ENCODE results near the gene CDH19.
"Not testable (repeated sequence)": the region's sequence is repeated elsewhere in the genome, so short reads cannot be mapped to it uniquely, and the experiment has no call there.

The CDH19 gene

DNA sequence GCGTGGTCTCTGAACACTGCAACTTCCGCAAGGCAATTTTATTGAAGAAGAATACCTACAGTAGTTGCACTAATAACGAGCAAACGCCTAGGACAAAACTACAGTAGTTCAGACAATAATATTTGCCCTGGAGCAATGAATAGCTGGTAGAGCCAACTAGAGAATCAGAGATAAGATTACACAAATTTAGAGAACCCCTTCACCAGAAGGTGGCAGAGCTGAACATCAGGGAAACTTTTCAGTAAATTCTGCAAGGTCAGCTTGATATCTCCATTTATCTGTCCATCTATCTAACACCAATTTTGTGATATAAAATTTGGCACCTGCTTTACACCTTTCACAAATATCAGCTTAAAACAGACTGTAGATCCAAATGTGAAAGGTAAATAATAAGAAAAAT lies 43.8 kb downstream of the CDH19 start:
- DNase-seq = no peak

DNA sequence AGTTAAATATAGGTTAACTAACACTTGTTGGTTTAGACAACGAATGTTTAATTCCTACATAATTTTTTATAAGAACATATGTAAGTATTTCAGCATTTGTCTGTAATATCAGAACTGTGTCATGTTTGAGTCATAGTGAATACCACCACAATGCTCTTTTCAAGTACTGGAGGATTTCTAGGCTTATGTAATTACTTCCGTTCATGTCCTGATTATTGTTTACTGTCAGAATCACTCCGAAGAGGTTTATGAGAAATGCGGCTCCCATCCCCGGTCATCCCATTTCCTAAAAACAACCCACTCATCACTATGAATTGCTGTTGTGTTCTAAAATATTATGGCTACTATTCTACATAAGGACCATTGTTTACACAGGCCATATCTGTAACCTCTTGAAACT lies 45.1 kb downstream of the CDH19 start:
- no peak for DNase-seq

DNA sequence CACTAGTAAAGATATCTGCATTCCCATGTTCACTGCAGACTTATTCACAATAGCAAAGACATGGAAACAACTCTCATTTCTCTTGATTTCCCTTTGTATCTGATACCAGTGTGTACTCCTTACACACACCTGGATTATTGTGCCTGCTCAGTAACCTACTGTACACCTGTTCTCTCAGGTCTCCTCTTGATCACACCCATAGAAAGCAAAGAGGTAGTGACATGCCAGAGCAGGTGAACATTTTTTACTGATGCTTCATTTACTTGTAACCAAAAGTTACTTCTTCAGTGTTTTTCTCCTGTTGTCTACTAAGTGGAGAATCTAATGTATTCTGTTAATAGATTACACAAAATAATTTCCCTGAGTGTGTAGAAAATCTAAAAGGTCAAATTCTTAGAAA lies 46.8 kb downstream of the CDH19 start:
- no peak for DNase-seq

DNA sequence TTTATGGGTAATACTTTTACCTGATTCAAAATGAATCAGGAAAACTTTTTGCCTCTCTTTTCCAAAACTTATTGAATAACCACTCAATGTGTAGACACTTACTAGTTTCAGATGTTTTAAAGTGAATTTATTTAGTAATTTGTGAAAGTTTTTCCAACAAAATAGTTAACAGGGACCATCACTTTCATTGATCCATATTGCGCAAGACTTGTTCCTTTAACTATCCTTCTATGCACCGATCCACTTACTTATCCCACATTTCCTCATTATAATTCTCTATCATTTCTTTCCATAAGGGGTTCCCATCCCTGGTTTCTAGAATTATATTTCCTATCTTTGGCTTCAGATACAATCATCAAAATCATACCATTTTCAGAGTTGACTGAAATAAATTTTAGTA lies 48.3 kb downstream of the CDH19 start:
- no peak for DNase-seq

DNA sequence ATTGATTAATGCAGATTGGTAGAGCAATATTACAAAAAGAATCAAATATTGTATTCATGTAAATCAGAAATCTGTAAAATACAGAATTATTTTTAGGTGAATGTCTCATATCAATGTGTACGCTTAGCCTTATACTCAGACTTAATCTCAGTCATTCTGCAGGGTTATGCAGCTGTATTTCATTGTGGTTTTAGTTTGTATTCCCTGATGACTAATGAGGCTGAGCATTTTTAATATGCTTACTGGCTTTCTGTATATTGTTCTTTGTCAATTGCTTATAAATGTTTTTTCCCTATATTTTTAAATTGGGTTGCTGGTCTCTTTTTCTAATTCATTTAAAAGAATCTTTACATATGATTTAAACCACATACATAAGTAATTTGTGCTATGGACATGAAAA lies 50.1 kb downstream of the CDH19 start:
- DNase-seq = no peak

DNA sequence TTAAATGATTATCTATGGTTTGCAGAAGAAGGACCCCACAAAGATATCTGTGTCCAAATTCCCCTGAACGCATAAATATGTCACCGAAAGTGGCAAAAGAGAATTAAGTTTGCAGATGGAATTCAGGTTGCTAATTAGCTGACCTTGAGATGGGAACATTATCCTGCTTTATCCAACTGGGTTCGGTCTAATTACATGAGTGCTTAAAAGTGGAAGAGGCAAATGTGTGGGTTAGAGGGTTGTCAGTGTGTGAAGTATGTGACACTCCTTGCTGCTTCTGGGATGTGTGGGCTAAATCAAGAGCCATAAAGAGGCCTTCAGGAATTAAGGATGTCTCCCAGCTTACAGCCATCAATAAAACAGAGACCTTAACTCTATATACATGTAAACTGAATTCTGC lies 53.5 kb downstream of the CDH19 start:
- no peak for DNase-seq

DNA sequence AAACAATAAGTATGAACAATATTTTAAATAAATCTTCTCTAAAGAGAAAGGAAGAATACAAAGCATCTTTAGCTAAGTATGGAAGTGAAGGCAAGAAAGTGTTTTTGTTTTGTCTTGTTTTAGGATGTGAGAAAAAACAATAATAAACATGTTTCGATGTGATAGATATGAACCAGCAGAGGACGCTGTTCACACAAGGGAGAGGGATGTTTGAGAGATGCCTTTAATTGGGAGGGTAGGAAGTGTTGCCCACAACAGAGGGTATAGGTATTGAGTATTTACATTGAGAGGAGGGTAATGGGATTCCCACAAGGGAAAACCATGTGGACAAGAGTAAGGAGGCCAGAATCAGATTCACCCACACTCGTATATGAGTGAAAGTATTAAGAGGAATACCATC lies 55.1 kb downstream of the CDH19 start:
- DNase-seq = no peak

DNA sequence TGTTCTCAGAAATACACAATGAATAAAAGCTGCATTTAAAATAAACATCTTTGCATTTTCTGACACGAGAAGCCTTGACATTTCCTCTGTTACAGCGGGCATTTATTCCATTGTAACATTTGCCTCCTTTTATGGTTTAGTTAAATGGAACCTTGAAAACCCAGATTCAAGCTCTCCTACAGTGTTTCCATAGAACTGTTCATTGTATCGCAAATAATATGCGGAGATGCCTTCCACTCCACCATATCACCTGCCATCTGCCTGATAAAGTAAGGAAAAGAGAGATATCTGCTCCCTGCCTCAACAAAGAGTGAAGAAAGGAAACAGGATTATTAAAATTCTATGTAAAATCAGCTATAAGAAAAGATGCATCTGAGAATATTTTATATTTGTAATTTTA lies 69.8 kb downstream of the CDH19 start:
- DNase-seq = no peak

DNA sequence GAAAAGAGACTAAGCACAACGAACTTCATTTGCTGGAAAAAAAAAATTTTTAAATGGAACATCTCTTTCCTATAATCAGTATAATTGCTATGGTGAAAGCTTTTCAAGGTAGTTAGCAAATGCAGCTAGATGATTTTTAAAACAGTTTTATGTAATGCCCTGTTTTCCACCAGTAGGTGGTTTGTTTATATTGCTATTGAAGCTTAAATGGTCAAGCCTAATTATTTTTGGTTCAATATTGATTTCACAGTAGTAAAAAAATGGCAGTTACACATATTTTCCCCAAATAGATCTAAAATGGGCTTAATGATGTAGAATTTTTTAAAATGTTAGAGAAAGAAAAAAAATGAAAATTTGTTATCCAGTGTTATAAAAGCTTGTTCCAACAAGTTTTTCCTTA lies 70.2 kb downstream of the CDH19 start:
- no peak for DNase-seq

DNA sequence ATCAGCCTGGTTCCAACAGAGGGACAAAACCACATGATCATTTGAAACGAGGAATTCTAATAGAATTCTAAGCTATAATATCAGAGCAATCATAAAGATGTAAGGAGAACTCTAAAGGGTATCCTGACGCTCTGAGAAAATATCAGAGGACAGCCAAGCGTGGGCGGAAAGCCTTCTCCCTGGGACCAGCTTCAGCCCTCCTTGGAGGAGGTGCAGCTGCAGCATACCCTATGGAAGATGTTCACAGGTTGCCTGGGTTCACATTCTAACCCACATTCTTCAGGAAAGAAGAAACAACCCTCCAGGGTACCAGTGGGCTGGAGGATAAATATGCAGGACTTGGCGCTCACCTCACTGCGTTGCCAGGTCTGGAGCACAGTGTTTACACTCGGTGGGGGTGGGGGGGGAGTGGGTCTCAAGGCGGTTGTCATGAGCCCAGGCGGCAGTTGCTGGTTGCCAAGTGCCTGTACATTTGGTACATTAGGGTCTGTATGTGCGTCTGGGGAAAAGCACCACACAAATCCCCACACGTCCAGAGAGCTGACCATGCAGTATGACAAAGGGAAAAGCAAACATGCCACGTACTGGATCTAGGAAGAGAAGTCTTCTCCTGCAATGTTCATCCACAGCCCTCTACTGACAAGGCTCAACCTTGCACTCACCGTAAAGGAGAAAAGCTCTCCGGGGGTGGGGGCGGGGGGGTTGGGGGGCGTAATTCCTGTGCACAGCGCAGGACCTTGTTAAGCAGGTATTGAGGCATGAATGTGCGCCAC lies 80.5 kb downstream of the CDH19 start:
- no peak for DNase-seq

DNA sequence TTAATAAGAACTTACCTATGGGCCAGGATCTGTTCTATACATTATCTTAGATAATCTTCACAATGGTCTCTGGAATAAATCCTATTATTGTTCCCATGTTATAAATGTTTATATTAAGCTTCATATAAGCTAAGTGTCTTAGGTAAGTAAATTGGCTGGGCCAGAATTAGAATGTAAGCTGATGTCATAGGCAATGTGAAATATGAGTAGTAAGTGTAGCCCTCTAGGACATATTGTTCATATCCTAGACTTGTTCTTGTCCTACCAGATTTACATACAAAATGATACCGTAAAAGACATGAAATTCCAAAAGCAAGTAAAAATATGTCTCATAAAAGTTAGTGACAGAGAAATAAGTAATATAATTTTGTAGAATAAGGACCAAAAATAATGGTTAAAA lies 89.9 kb downstream of the CDH19 start:
- DNase-seq = no peak

DNA sequence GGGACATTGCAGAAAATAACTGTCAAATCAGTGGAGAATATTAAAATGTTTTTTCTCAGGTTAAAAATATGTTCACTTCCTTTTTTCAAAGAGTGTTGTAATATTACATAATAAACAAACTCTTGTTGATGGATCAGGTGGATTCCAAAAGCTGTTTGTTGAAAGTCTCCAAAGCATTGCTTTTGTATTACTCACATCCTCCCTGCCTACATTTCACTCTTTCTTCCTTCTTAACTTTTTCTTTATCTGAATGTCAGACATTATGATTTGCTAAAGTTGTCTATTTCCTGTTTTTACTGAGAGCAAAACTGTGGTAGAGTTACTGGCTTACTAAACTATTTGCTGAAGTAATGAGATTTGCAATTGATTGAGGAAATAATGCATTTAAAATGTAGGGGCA lies 92.1 kb downstream of the CDH19 start:
- no peak for DNase-seq

DNA sequence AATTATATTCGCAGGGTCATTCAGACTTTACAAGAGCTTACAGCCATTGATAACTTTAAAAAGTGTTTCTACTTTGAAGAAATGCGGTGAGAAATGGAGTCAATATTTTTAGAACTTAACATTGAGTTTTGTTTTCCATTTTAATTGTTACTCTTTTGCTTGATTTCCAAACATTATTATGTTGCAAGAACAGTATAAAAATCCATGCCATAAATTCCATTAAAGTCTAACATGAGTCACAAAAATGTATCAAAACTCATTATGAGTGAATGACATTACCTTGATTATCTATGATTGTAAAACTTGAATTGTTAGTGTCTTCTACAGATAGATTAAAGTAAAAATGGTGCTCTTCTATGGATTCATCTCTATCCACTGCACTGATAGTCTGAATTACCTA lies 92.6 kb downstream of the CDH19 start:
- no peak for DNase-seq

DNA sequence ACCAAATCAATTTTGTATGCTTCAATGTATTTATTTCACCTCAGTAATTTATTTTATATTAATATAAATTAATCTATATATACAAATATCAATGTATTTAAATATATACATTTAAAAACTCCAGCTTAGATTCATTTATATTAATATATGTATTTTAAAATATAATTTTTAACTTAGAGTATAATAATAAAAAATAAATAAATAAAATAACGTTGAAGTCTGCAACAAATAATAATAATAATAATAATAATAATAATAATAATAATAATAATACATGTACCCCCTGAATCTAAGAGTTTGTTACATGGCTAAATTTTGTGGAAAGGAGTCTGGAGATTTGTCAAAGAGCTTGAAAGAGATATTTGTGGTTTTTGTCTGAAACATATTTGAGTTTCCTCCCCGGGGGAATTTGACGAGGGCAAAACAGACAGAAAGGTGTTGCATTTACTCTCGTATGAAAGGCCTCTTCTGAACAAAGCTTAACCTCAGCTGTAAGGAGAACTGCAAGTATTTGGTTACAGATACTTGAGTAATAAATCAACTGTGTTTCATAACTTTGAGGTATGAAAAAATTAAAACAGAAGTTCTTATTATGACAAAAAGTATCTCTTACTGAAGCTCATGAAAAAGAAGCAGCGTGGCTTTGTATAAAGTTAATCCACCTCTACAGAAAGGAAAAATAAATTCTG lies 93.4 kb downstream of the CDH19 start:
- DNase-seq = no peak

DNA sequence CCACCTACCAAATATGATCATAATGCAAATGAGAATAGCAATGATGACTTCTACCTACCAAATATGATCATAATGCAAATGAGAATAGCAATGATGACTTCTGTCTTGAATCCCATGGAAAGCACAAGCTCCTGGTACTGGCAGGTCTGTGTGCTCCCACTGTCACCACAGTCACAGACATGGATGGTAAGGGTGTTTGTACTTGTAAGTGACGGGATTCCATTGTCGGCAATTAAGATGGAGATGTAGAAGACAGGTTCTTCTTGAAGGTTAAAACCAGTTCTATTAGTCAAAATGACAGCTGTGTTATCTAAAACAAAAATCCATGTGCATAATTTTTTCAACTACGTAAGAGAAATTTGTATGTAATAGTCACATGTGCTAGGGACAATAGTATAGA lies 95.0 kb downstream of the CDH19 start:
- no peak for DNase-seq

DNA sequence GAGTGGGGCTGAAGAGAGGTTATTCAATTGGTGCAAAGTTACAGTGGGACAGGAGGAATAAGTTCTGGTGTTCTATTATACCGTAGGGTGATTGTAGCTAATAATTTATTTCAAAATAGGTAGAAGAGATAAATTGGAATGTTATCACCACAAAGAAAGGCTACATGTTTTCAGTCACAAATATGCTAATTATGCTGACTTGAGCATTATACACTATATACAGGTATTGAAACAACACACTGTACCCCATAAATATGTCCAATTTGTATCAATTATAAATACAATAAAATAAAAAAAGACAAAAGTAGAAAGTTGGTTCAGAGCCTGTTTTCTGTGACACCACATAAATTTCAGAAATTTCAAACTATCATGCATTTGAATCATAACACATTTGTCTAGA lies 97.7 kb downstream of the CDH19 start:
- DNase-seq = no peak

DNA sequence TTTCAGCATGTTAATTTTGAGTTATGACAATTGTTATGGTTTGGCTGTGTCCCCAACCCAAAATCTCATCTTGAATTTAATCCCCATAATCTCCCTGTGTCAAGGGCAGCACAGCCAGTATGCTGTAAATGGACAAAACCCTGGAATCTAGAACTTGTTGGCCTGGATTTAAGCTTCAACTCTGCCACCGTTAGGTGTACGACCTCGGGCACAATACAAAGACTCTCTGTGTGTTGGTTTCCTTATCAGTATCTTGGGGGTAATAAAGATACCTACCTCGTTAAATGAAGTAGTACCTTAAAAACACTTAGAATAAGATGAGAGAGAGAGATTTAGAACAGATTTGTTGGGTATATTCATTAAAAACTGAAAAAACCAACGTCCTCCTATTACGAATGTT lies 106.5 kb downstream of the CDH19 start:
- DNase-seq = no peak

DNA sequence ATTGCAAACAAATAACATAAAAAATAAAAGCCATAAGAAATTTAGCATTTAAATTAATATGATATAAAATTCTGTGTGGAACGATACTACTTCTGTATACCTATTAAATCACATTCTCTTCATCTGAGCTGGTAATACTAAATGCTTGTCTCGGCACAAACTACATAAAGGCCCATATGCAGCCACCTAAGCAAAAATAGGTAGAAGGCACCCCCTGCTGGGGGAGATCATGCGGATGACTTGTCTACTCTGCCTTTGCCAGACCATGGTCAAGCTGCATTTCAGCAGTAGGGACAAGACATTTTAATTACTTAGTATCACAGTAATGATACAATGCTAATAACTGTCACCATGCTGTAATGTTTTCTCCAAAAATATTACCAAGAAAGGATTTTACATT lies 108.0 kb downstream of the CDH19 start:
- no peak for DNase-seq

DNA sequence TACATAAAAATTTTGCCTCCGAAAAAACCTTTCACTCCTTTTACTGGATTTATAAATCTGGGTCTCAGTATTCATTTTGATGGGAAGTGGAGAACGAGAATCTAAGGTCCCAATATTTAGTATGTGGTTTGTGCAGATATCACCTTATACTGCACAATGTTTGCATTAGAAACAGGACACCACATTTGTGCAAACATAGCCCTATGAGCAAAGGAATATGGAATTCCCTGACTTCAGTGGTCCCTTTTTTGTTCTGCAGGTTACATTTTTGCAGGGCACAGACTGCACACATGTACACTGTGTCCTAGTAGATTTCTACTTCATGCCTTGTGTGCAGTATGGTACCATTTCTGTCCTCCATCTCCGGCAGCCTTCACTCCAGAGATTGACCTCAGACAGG lies 130.0 kb downstream of the CDH19 start:
- DNase-seq = no peak

DNA sequence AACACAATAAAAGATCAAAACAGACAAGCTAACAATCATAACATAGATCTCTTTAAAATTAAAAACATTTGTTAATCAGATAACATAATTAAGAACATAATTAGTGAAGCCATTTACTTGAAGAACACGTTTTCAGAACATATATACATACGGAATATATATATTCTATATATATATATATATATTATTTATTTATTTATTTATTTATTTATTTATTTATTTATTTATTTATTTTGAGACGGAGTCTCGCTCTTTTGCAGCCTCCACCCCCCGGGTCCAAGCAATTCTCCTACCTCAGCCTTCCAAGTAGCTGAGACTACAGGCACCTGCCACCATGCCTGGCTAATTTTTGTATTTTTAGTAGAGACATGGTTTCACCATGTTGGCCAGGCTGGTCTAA lies 137.7 kb downstream of the CDH19 start:
- not testable (repeated sequence) for DNase-seq

DNA sequence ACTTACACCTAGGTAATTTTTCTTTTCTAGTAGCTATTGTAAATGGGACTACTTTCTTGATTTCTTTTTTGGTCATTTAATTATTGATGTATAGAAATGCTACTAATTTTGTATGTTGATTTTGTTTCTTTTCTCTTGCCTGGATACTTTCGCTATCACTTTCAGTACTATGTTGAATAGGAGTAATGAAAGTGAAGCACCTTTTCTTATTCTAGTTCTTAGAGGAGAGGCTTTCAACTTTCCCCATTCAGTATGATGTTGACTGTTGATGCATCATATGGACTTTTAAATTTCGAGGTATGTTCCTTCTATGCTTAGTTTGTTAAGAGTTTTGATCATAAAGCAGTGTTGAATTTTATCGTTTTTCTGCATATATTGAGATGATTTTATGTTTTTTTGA lies 142.5 kb downstream of the CDH19 start:
- no peak for DNase-seq

DNA sequence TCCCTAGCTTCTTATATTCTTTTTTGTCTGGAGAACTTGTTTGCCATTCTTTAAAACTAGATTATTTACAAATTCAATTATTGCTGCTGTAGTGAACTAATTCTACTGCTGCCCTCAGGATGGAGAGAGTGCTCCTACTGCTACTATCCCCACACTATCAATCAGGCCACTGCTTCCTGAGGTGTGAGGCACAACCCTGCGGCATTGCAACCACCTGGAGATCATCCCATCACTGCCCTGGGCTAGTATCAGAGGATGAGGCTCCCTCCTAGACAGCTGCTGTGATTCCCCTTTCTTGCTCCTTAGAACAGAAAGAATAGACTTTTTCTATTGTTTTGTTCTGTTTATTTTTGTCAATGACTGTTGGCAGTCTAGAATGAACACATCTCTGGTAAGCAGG lies 146.6 kb downstream of the CDH19 start:
- no peak for DNase-seq

Measured in stimulated activated CD4-positive, alpha-beta T cell treated with anti-CD3 and anti-CD28 coated beads, Interleukin-4, amount 100 ng/mL, for 4 hours (primary cell).